Endodermal cell (in vitro differentiated cells): ENCODE results near the gene ARHGEF10L. TPM values are rescaled to one million over a fixed set of nuclear protein-coding genes. Genes with fewer than 3 reads are reported as not detected.

Experiments used
- DNase-seq: peaks from one replicate; pipeline ENCODE4 v3.0.0-alpha.2; 2017
- H3K27ac ChIP-seq: 2 replicates; pipeline ENCODE4 v1.5.1; 2013; ENCODE audit warnings: mild to moderate bottlenecking, low read depth, low read length, moderate library complexity
- H3K27me3 ChIP-seq: 2 replicates; pipeline ENCODE4 v1.6.1; 2013; ENCODE audit warnings: mild to moderate bottlenecking, low read length, moderate library complexity; ENCODE audit not compliant: insufficient read depth, control insufficient read depth, poor library complexity, severe bottlenecking
- H3K36me3 ChIP-seq: 2 replicates; pipeline ENCODE4 v1.7.0; 2013; ENCODE audit warnings: mild to moderate bottlenecking, low read length, moderate library complexity; ENCODE audit not compliant: control insufficient read depth, insufficient read depth
- H3K4me1 ChIP-seq: one replicate; pipeline ENCODE4 v1.7.0; 2013; ENCODE audit warnings: low read length; ENCODE audit not compliant: control insufficient read depth, insufficient read depth
- H3K4me3 ChIP-seq: 2 replicates; pipeline ENCODE4 v1.5.1; 2013; ENCODE audit warnings: mild to moderate bottlenecking, low read length, moderate library complexity
- H3K9ac ChIP-seq: 2 replicates; pipeline ENCODE4 v1.6.1; 2013; ENCODE audit warnings: mild to moderate bottlenecking, low read length, moderate library complexity; ENCODE audit not compliant: poor library complexity, severe bottlenecking; ENCODE audit errors: extremely low read depth
- H3K9me3 ChIP-seq: 2 replicates; pipeline ENCODE4 v1.6.1; 2013; ENCODE audit warnings: mild to moderate bottlenecking, low read length, moderate library complexity; ENCODE audit not compliant: control insufficient read depth
- H3K27ac Mint-ChIP-seq: 2 replicates; pipeline ENCODE4 v1.8.0; 2020; ENCODE audit warnings: mixed read lengths
- H3K27me3 Mint-ChIP-seq: 2 replicates; pipeline ENCODE4 v1.8.0; 2021; ENCODE audit warnings: mild to moderate bottlenecking, mixed read lengths; ENCODE audit not compliant: insufficient read depth
- H3K36me3 Mint-ChIP-seq: 2 replicates; pipeline ENCODE4 v1.8.0; 2020; ENCODE audit warnings: low read depth, mixed read lengths
- H3K4me1 Mint-ChIP-seq: 2 replicates; pipeline ENCODE4 v1.8.0; 2020; ENCODE audit warnings: mixed read lengths
- H3K4me3 Mint-ChIP-seq: 2 replicates; pipeline ENCODE4 v1.8.0; 2020; ENCODE audit warnings: mild to moderate bottlenecking, moderate library complexity, mixed read lengths
- H3K9me3 Mint-ChIP-seq: 2 replicates; pipeline ENCODE4 v1.8.0; 2020; ENCODE audit warnings: mild to moderate bottlenecking, mixed read lengths
- CTCF ChIP-seq: fragments of 200-600 bp; sonication (generic); conservative IDR thresholded peaks from 2 replicates; pipeline ENCODE4 v1.5.0; 2021; ENCODE audit warnings: antibody characterized with exemption, mild to moderate bottlenecking
- WGBS, 2 experiments: methylation state at CpG; one replicate each; pipeline versions ENCODE4 v1.1.5 to v1.1.7; 2013; ENCODE audit warnings: missing lambda C conversion rate in 2 of 2, mixed read lengths in 1 of 2; ENCODE audit not compliant: insufficient coverage in 1 of 2, insufficient read length in 1 of 2; 5-methylcytosine and 5-hydroxymethylcytosine counted together
- total RNA-seq, 2 donors: library from RNA; stranded (reverse); fragmentation: NEBNext Ultra II Directional in 1 of 2; extraction: Animal tissue kit (Norgen Biotek cat#: 25700) in 1 of 2; gene quantifications; 2 replicates in 1 of 2; 3 replicates in 1 of 2; pipeline ENCODE4 v1.2.1, GENCODE V29; 2021

Gene ARHGEF10L
- total RNA-seq, 2 donors from 2014 or later = 5.2 to 10.5 TPM

- TF ChIP-seq CTCF = no peak
- peaks cover 18% of the 10 kb centered on the region for H3K4me1 Mint-ChIP-seq
- H3K36me3 Mint-ChIP-seq = peaks cover 1% of the 10 kb centered on the region
- H3K27ac ChIP-seq = no peak overlapping the region
- H3K9me3 Mint-ChIP-seq = peaks cover 4% of the 10 kb centered on the region
- peaks cover 1% of the 10 kb centered on the region for H3K9me3 ChIP-seq
- peak; percentile 76 for DNase-seq
- H3K4me3 Mint-ChIP-seq = no peak overlapping the region
- peaks cover 95% of the 10 kb centered on the region for H3K27me3 Mint-ChIP-seq
- 45% methylated on average over 2 to 7 of the region's 7 CpGs for WGBS, 2 experiments
- peaks cover 3% of the 10 kb centered on the region for H3K4me1 ChIP-seq
- no peak overlapping the region for H3K27ac Mint-ChIP-seq
- no peak overlapping the region for H3K9ac ChIP-seq
- H3K4me3 ChIP-seq = no peak overlapping the region
- H3K27me3 ChIP-seq = peaks cover 90% of the 10 kb centered on the region
- H3K36me3 ChIP-seq = no peaks in the 10 kb centered on the region
Measured at GRCh38 chr1:17704176-17704575, 164.7 kb downstream of the ARHGEF10L start.

- 80 to 100% methylated on average over 1 to 10 of the region's 10 CpGs for WGBS, 2 experiments
- H3K4me3 Mint-ChIP-seq = no peak overlapping the region
- no peak for DNase-seq
- peaks cover 93% of the 10 kb centered on the region for H3K27me3 Mint-ChIP-seq
- Histone ChIP-seq H3K27ac (no peak overlapping the region), H3K4me1 (peaks cover 3% of the 10 kb centered on the region), H3K4me3 (no peak overlapping the region), H3K9ac (no peak overlapping the region), H3K9me3 (peaks cover 24% of the 10 kb centered on the region), H3K27me3 (peaks cover 90% of the 10 kb centered on the region), H3K36me3 (no peaks in the 10 kb centered on the region)
- H3K4me1 Mint-ChIP-seq = peaks cover 9% of the 10 kb centered on the region
- H3K9me3 Mint-ChIP-seq = peaks cover 25% of the 10 kb centered on the region
- no peak for TF ChIP-seq CTCF
- H3K36me3 Mint-ChIP-seq = peaks cover 3% of the 10 kb centered on the region
- H3K27ac Mint-ChIP-seq = no peak overlapping the region
Measured at GRCh38 chr1:17706445-17706844, 166.9 kb downstream of the ARHGEF10L start.

GRCh38 chr1:17709981-17710380 lies 170.5 kb downstream of the ARHGEF10L start:
- no peak overlapping the region for H3K4me3 ChIP-seq
- TF ChIP-seq CTCF = no peak
- H3K27ac ChIP-seq = no peak overlapping the region
- peaks cover 93% of the 10 kb centered on the region for H3K27me3 ChIP-seq
- H3K4me1 ChIP-seq = no peaks in the 10 kb centered on the region
- peaks cover 25% of the 10 kb centered on the region for H3K9me3 ChIP-seq
- peaks cover 29% of the 10 kb centered on the region for H3K9me3 Mint-ChIP-seq
- no peaks in the 10 kb centered on the region for H3K4me1 Mint-ChIP-seq
- peaks cover 92% of the 10 kb centered on the region for H3K27me3 Mint-ChIP-seq
- DNase-seq = no peak
- H3K9ac ChIP-seq = no peak overlapping the region
- peaks cover 3% of the 10 kb centered on the region for H3K36me3 Mint-ChIP-seq
- H3K36me3 ChIP-seq = no peaks in the 10 kb centered on the region
- no peak overlapping the region for H3K27ac Mint-ChIP-seq
- WGBS, 2 experiments = 89 to 100% methylated on average over 3 of the region's 3 CpGs
- no peak overlapping the region for H3K4me3 Mint-ChIP-seq
